Stimulated activated CD8-positive, alpha-beta memory T cell treated with anti-CD3 and anti-CD28 coated beads, Interleukin-12 subunit alpha, Interleukin-12 subunit beta, amount 100 ng/mL, for 4 hours (primary cell): ENCODE data around the gene CLSTN1.

ENCODE experiments used
- DNase-seq: peaks from one replicate; pipeline ENCODE4 v3.0.0-alpha.2; 2020; ENCODE audit warnings: low read depth

CLSTN1 gene

GRCh38 chr1:9823943-9824701 is at the start of gene CLSTN1:
Gene CLSTN1 (minus strand): TSS chr1:9823965. CDS start chr1:9823733, 232 bp downstream.
- DNase-seq: peak; percentile 79

- DNase-seq: no peak
These were observed 49.6 kb upstream of the CLSTN1 start for GRCh38 chr1:9873385-9873784.

GRCh38 chr1:9872430-9873165 is 48.8 kb upstream of the CLSTN1 start:
- no peak for DNase-seq

- DNase-seq: no peak
These were observed 48.1 kb upstream of the CLSTN1 start for GRCh38 chr1:9871707-9872425.

GRCh38 chr1:9871021-9871420 is 47.3 kb upstream of the CLSTN1 start:
- no peak for DNase-seq

- no peak for DNase-seq
These were observed 46.8 kb upstream of the CLSTN1 start for GRCh38 chr1:9870572-9870971.

- no peak for DNase-seq
These were observed 46.1 kb upstream of the CLSTN1 start for GRCh38 chr1:9869831-9870251.

- no peak for DNase-seq
These were observed 44.5 kb upstream of the CLSTN1 start for GRCh38 chr1:9868244-9868590.

- DNase-seq: peak; percentile 67
These were observed 43.9 kb upstream of the CLSTN1 start for GRCh38 chr1:9867408-9868243.

- no peak for DNase-seq
These were observed 43.1 kb upstream of the CLSTN1 start for GRCh38 chr1:9866836-9867235.

- DNase-seq: no peak
These were observed 42.0 kb upstream of the CLSTN1 start for GRCh38 chr1:9865724-9866123.

- DNase-seq: no peak
These were observed 39.6 kb upstream of the CLSTN1 start for GRCh38 chr1:9863371-9863770.

- DNase-seq: no peak
These were observed 37.6 kb upstream of the CLSTN1 start for GRCh38 chr1:9861360-9861759.

- no peak for DNase-seq
These were observed 37.1 kb upstream of the CLSTN1 start for GRCh38 chr1:9860887-9861286.

- no peak for DNase-seq
These were observed 35.7 kb upstream of the CLSTN1 start for GRCh38 chr1:9859281-9860014.

GRCh38 chr1:9858293-9859035 is 34.7 kb upstream of the CLSTN1 start:
- no peak for DNase-seq

- no peak for DNase-seq
These were observed 31.4 kb upstream of the CLSTN1 start for GRCh38 chr1:9855186-9855585.

GRCh38 chr1:9853249-9853595 is 29.5 kb upstream of the CLSTN1 start:
- DNase-seq: no peak

GRCh38 chr1:9852410-9853248 is 28.9 kb upstream of the CLSTN1 start:
- no peak for DNase-seq

GRCh38 chr1:9852004-9852403 is 28.2 kb upstream of the CLSTN1 start:
- no peak for DNase-seq
